Measurements from ENCODE around the gene ZNF618. TPM values are rescaled to one million over a fixed set of nuclear protein-coding genes. Genes with fewer than 3 reads are reported as not detected.

ZNF618 gene
- 2.2 and 4.3 TPM in 2 replicates for total RNA-seq (2014; rRNA removed; shearing (Covaris generic))
- 4.2 TPM in 2 replicates for polyA plus RNA-seq (2015; cell fraction: cytosol; rRNA removed)
- polyA plus RNA-seq (2015; cell fraction: nucleus; rRNA removed): 6.8 and 7.7 TPM in 2 replicates

GRCh38 chr9:113876151-113876992, at the start of gene ZNF618:
TSS of gene ZNF618 (plus strand) at chr9:113876309. CDS start at chr9:113876381, 72 bp downstream.
- DNase-seq (ENCODE audit: low read depth): no peak

DNA sequence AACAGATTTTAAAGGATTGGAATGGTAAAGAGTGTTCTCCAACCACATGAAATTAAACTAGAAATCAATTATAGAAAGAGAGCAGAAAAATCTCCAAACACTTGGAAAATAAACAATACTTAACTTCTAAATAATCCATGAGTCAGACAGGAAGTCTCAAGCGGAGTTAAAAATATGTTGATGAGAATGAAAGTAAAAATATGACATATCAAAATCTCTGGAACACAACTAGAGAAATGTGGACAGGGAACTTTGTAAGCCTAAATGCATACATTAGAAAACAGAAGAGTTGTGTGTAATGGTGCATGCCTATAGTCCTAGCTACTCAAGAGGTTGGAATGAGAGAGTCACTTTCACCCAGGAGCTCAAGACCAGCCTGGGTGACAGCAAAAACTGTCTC, 47.9 kb upstream of the ZNF618 start:
- DNase-seq (ENCODE audit: low read depth): no peak

DNA sequence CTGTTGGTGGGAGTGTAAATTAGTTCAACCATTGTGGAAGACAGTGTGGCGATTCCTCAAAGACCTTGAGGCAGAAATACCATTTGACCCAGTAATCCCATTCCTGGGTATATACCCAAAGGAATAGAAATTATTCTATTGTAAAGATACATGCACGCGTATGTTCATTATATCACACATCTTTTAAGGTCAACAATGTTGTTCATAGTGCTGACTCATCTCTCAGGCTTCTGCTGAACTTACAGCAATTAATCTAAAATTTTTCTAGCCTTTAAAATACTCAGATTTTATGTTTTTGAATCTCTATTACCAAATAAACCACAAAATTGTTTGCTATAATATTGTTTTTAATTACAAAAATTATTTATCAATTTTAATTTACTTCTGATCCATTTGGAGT, 38.8 kb upstream of the ZNF618 start:
- DNase-seq (ENCODE audit: low read depth): no peak

- no peak for DNase-seq (ENCODE audit: low read depth)
Observed at GRCh38 chr9:113842086-113842485, 34.0 kb upstream of the ZNF618 start.

GRCh38 chr9:113844466-113844865, 31.6 kb upstream of the ZNF618 start:
- DNase-seq (ENCODE audit: low read depth): no peak

DNA sequence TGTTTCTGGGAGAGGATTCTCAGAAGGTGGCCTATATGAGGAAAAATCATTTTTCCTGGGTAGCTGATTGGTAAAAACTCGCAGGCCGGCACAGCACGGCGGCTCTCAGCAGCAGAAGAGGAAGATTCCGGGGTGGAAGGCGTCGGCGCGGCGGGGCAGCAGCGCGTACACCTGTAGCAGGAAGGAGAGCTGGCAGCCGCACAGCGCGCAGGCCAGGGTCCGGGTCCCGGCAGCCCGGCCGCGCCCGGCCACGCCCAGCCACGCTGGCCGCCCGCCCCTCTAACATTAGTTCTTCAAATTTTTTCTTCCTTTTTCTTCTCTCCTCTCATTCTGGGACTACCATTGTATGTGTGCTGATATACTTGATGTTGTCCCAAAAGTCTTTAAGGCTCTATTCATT, 24.8 kb upstream of the ZNF618 start:
- no peak for DNase-seq (ENCODE audit: low read depth)

DNA sequence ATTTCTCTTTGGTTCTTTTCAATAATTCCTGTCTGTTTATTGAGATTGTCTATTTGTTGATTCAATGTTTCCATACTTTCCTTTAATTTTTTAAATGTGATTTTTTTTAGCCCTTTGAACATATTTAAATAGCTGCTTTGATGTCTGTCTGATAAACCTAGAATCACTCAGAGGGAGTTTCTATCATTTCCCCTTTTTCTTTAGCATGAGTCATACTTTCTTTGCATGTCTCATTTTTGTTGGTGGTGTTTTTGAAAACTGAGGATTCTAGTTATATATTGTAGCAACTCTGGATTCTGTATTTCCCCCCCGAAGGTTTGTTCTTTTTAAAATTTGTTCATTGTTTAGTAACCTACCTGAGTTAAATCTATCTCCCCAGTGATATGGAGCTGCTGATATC, 24.2 kb upstream of the ZNF618 start:
- no peak for DNase-seq (ENCODE audit: low read depth)

GRCh38 chr9:113853333-113853732, 22.8 kb upstream of the ZNF618 start:
- no peak for DNase-seq (ENCODE audit: low read depth)

- DNase-seq (ENCODE audit: low read depth): no peak
Observed at GRCh38 chr9:113854310-113854709, 21.8 kb upstream of the ZNF618 start.

- no peak for DNase-seq (ENCODE audit: low read depth)
Observed at GRCh38 chr9:113857875-113858274, 18.2 kb upstream of the ZNF618 start.

DNA sequence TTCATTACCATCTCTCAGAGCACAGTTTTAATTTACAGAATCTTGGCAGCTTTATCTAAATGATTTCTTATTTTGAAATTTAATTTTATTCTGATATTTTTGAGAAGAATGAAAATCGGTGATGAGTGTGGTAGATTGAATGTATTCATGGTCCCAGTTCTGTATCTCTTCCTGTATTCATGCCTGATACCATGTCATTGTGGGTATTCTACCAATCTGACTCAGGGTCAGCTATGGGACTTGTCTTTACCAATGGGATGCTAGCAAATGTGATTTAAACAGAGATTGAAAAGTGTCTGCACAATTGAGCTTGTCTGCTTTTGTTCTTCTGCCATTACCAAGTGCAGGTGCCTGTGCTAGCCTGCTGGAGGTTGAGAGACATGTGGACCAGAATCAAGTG, 17.8 kb upstream of the ZNF618 start:
- DNase-seq (ENCODE audit: low read depth): no peak

DNA sequence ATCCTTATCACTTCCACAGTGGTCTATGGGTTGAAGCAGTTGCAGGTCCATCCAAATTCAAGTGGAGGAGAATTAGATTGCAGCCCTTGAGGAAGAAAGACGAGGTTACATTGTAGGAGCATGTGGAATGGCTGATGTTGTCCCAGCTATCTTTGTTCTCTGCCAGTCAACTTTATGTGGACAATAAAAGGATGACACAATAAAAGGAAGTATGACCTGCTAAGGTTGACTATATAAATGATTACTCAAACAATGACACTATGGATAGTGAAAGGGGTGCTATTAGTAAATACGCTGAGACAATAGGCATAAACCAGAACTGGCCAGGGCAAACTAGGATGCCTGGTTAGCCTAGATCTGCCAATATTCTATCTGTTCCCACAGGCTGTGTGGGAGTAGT, 12.8 kb upstream of the ZNF618 start:
- DNase-seq (ENCODE audit: low read depth): no peak

DNA sequence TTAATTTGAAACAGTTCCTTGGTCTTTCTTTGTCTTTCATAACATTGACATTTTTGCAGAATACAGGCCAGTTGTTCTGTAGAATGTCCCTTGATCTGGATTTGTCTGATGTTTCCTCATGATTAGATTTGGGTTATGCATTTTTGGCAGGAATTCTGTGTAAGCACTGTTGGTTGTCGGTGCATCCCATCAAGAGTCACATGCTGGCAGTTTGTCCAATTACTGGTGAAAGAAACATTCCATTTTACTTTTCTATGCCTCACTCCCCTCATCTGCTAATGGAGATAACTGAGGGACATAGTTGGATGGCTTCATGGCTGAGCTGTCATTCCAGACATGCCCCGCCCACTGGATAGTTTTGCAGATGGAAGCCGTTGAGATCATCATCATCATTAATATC, 7.6 kb upstream of the ZNF618 start:
- no peak for DNase-seq (ENCODE audit: low read depth)

- no peak for DNase-seq (ENCODE audit: low read depth)
Observed at GRCh38 chr9:113872485-113873143, 3.5 kb upstream of the ZNF618 start.

- DNase-seq (ENCODE audit: low read depth): no peak
Observed at GRCh38 chr9:113873446-113873845, 2.7 kb upstream of the ZNF618 start.

DNA sequence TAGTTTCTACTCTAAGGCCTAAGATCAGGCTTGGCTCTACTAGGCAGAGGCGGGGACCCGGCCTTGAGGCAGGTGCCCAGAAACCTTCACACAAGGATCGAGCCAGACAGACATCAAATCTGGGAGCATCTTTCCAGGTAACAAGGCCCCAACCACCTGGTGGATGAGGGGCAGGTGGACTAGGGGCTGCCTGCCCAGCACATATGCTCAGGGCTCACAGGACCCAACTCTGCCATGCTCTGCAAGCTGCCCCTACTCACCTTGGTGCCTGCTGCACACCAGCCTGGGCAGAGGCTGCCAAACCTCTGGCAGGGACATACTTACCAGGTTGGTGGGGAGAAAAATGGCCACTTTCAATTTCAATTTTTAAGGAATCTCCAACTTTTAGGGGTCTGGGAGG, 2.2 kb upstream of the ZNF618 start:
- no peak for DNase-seq (ENCODE audit: low read depth)

- DNase-seq (ENCODE audit: low read depth): no peak
Observed at GRCh38 chr9:113875459-113876150, 504 bp upstream of the ZNF618 start.

GRCh38 chr9:113876993-113877368, 872 bp downstream of the ZNF618 start:
- no peak for DNase-seq (ENCODE audit: low read depth)

DNA sequence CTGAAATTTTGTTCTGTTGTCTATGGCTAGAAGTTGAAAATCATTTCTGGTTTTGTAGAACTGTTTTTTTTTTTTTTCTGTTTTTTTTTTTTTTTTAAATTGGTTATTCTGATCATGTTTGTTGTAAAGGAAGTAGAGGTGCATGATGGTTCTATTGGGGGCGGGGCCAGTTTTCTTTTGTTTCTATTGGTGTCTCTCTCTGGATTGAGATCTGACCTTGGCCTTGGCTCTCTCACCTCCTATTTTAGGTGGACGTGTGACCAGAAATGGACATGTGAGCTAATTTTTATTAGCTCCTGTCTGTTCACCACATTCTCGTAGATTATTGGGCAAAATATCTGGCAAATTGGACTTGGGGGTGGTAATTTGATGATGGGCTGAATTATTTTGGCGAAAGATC, 3.2 kb downstream of the ZNF618 start:
- DNase-seq (ENCODE audit: low read depth): no peak

DNA sequence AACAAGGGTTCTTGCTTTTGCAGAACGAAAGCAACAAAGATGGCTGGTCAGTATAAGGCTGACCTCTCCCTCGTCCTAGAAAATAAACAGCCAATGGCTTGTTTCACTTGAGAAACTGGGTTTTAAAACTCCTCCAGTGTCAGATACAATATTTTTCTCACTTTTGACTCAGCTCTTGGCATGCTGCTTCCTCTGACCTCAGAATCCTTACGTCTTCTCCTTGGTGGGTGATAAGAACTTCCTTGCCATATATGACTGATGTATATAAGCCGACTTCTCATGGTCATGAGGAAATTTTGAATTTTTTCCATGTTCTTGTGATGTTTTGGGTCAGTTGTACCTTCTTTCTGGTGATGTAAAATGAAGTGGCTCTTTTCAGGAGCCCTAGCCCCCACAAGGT, 3.8 kb downstream of the ZNF618 start:
- DNase-seq (ENCODE audit: low read depth): no peak

- no peak for DNase-seq (ENCODE audit: low read depth)
Observed at GRCh38 chr9:113882181-113882580, 6.1 kb downstream of the ZNF618 start.

- no peak for DNase-seq (ENCODE audit: low read depth)
Observed at GRCh38 chr9:113882636-113883164, 6.6 kb downstream of the ZNF618 start.

Data from HT1080 (cell line).